ENCODE measurements around the gene OTOP3.

DNA sequence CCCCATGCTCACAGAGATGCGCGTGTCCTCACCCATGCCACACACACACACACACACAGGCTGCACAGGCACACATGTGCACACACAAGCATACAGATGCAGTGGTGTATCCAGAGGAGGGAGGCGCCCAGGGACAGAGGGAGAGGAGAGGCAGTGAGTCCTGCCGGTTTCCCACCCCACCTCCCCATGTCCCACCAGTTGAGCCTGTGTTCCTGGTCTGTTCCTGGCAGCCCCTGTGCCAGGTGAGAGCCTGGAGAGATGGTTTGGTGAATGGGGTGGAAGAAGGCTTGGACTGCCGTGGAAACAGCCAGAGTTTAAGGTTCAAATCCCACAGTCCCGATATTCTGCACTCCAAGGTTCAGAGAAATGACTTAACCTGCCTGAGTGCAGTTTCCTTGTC is 32.0 kb upstream of the OTOP3 start:
- TF ChIP-seq, protein P1, sequence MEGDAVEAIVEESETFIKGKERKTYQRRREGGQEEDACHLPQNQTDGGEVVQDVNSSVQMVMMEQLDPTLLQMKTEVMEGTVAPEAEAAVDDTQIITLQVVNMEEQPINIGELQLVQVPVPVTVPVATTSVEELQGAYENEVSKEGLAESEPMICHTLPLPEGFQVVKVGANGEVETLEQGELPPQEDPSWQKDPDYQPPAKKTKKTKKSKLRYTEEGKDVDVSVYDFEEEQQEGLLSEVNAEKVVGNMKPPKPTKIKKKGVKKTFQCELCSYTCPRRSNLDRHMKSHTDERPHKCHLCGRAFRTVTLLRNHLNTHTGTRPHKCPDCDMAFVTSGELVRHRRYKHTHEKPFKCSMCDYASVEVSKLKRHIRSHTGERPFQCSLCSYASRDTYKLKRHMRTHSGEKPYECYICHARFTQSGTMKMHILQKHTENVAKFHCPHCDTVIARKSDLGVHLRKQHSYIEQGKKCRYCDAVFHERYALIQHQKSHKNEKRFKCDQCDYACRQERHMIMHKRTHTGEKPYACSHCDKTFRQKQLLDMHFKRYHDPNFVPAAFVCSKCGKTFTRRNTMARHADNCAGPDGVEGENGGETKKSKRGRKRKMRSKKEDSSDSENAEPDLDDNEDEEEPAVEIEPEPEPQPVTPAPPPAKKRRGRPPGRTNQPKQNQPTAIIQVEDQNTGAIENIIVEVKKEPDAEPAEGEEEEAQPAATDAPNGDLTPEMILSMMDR (conservative IDR thresholded peaks at IDR 0.05 in 1 of 2, IDR thresholded peaks at IDR 0.05 in 1 of 2; ENCODE audit: extremely low read depth in 1 of 2, insufficient read depth in 1 of 2, low read depth in 1 of 2, low read length in 2 of 2), result no peak
- TF ChIP-seq EZH2 (IDR thresholded peaks at IDR 0.05; ENCODE audit: borderline replicate concordance, low read length), result no peak
